H9 (cell line): ENCODE data around the gene OR3A1. TPM values are rescaled to one million over a fixed set of nuclear protein-coding genes. Genes with fewer than 3 reads are reported as not detected.

Experiments used
- DNase-seq: peaks from one replicate; pipeline ENCODE4 v3.0.0-alpha.2; 2017
- H2AFZ ChIP-seq: one replicate; pipeline ENCODE4 v1.6.1; 2013; ENCODE audit warnings: mild to moderate bottlenecking, low read length, control low read depth, moderate library complexity
- H2AK5ac ChIP-seq: 2 replicates; pipeline ENCODE4 v1.6.1; 2013; ENCODE audit warnings: low read length, control low read depth, mixed read lengths; ENCODE audit not compliant: insufficient read length
- H2BK120ac ChIP-seq: one replicate; pipeline ENCODE4 v1.6.1; 2013; ENCODE audit warnings: low read depth, mild to moderate bottlenecking, low read length, control low read depth, inconsistent platforms; ENCODE audit not compliant: poor library complexity, severe bottlenecking
- H2BK12ac ChIP-seq: 2 replicates; pipeline ENCODE4 v1.6.1; 2013; ENCODE audit warnings: low read length, control low read depth, mixed read lengths, low read depth; ENCODE audit not compliant: insufficient read length
- H2BK15ac ChIP-seq: 2 replicates; pipeline ENCODE4 v1.6.1; 2013; ENCODE audit warnings: low read depth, low read length, control low read depth
- H2BK20ac ChIP-seq: one replicate; pipeline ENCODE4 v1.6.1; 2013; ENCODE audit warnings: low read depth, mild to moderate bottlenecking, low read length, control low read depth, inconsistent platforms; ENCODE audit not compliant: poor library complexity, severe bottlenecking
- H2BK5ac ChIP-seq: 2 replicates; pipeline ENCODE4 v1.6.1; 2013; ENCODE audit warnings: low read length, control low read depth, mixed read lengths; ENCODE audit not compliant: insufficient read length
- H3K14ac ChIP-seq: 2 replicates; pipeline ENCODE4 v1.6.1; 2013; ENCODE audit warnings: low read length, control low read depth; ENCODE audit not compliant: insufficient read depth
- H3K18ac ChIP-seq: 2 replicates; pipeline ENCODE4 v1.6.1; 2013; ENCODE audit warnings: low read depth, mild to moderate bottlenecking, mixed read lengths, low read length, control low read depth; ENCODE audit not compliant: insufficient read length
- H3K23ac ChIP-seq: 2 replicates; pipeline ENCODE4 v1.6.1; 2013; ENCODE audit warnings: low read length, control low read depth, mixed read lengths, low read depth; ENCODE audit not compliant: insufficient read length
- H3K23me2 ChIP-seq: 2 replicates; pipeline ENCODE4 v1.6.1; 2013; ENCODE audit warnings: low read depth, mild to moderate bottlenecking, mixed read lengths, low read length, control low read depth; ENCODE audit not compliant: insufficient read length, poor library complexity, severe bottlenecking
- H3K27ac ChIP-seq: 2 replicates; pipeline ENCODE4 v1.5.1; 2013; ENCODE audit warnings: low read length, control low read depth, mixed read lengths, low read depth; ENCODE audit not compliant: insufficient read length
- H3K27me3 ChIP-seq: 2 replicates; pipeline ENCODE4 v1.6.1; 2013; ENCODE audit warnings: low read length, control low read depth, inconsistent platforms; ENCODE audit not compliant: insufficient read depth
- H3K4ac ChIP-seq: 2 replicates; pipeline ENCODE4 v1.6.1; 2013; ENCODE audit warnings: low read depth, mild to moderate bottlenecking, control low read depth, inconsistent platforms, low read length, moderate library complexity
- H3K4me1 ChIP-seq: 2 replicates; pipeline ENCODE4 v1.6.1; 2013; ENCODE audit warnings: low read length, control low read depth, inconsistent platforms; ENCODE audit not compliant: insufficient read depth
- H3K4me2 ChIP-seq: 2 replicates; pipeline ENCODE4 v1.6.1; 2013; ENCODE audit warnings: low read length, control low read depth, mixed read lengths; ENCODE audit not compliant: insufficient read length, insufficient read depth
- H3K56ac ChIP-seq: 2 replicates; pipeline ENCODE4 v1.6.1; 2013; ENCODE audit warnings: low read depth, mild to moderate bottlenecking, mixed read lengths, low read length, control low read depth; ENCODE audit not compliant: insufficient read length
- H3K79me1 ChIP-seq: 2 replicates; pipeline ENCODE4 v1.6.1; 2013; ENCODE audit warnings: low read depth, mild to moderate bottlenecking, moderate library complexity, low read length, control low read depth, inconsistent platforms; ENCODE audit not compliant: insufficient read depth, poor library complexity, severe bottlenecking
- H3K79me2 ChIP-seq: 2 replicates; pipeline ENCODE4 v1.6.1; 2013; ENCODE audit warnings: low read length, control low read depth, inconsistent platforms; ENCODE audit not compliant: insufficient read depth
- H3K9ac ChIP-seq: 2 replicates; pipeline ENCODE4 v1.6.1; 2013; ENCODE audit warnings: low read length, control low read depth, mixed read lengths; ENCODE audit not compliant: insufficient read length; ENCODE audit errors: extremely low read depth
- H3K9me3 ChIP-seq: one replicate; pipeline ENCODE4 v1.6.1; 2013; ENCODE audit warnings: low read depth, low read length, inconsistent platforms; ENCODE audit not compliant: control insufficient read depth
- H3T11ph ChIP-seq: one replicate; pipeline ENCODE4 v1.6.1; 2013; ENCODE audit warnings: mild to moderate bottlenecking, low read length, control low read depth, inconsistent platforms
- H4K20me1 ChIP-seq: one replicate; pipeline ENCODE4 v1.6.1; 2013; ENCODE audit not compliant: control insufficient read depth, insufficient read length, insufficient read depth
- H4K5ac ChIP-seq: 2 replicates; pipeline ENCODE4 v1.6.1; 2013; ENCODE audit warnings: low read depth, mild to moderate bottlenecking, mixed read lengths, low read length, control low read depth; ENCODE audit not compliant: insufficient read length
- H4K8ac ChIP-seq: replicated peaks from 2 replicates; pipeline ENCODE4 v1.6.1; 2013; ENCODE audit warnings: low read length, control low read depth, mixed read lengths, low read depth; ENCODE audit not compliant: insufficient read length
- H4K91ac ChIP-seq: 2 replicates; pipeline ENCODE4 v1.6.1; 2013; ENCODE audit warnings: low read depth, mild to moderate bottlenecking, moderate library complexity, mixed read lengths, low read length, control low read depth; ENCODE audit not compliant: insufficient read length
- H3K27ac Mint-ChIP-seq, 3 experiments: 2 replicates in 2 of 3; 3 replicates in 1 of 3; pipeline ENCODE4 v1.8.0; 2020 to 2021; ENCODE audit warnings: mixed read lengths in 3 of 3, mild to moderate bottlenecking in 1 of 3, moderate library complexity in 1 of 3
- H3K27me3 Mint-ChIP-seq: 2 replicates; pipeline ENCODE4 v1.8.0; 2021; ENCODE audit warnings: low read depth, mild to moderate bottlenecking, moderate library complexity, mixed read lengths
- H3K36me3 Mint-ChIP-seq, 3 experiments: 2 replicates in 2 of 3; 3 replicates in 1 of 3; pipeline ENCODE4 v1.8.0; 2020 to 2021; ENCODE audit warnings: low read depth in 3 of 3, mixed read lengths in 3 of 3; ENCODE audit not compliant: insufficient read depth in 1 of 3
- H3K4me1 Mint-ChIP-seq, 2 experiments: 2 replicates each; pipeline ENCODE4 v1.8.0; 2020; ENCODE audit warnings: mixed read lengths in 2 of 2
- H3K4me3 Mint-ChIP-seq, 2 experiments: 2 replicates in 1 of 2; 3 replicates in 1 of 2; pipeline ENCODE4 v1.8.0; 2020 to 2021; ENCODE audit warnings: mild to moderate bottlenecking in 2 of 2, mixed read lengths in 2 of 2, moderate library complexity in 1 of 2
- H3K9me3 Mint-ChIP-seq, 2 experiments: 2 replicates in 1 of 2; 3 replicates in 1 of 2; pipeline ENCODE4 v1.8.0; 2020; ENCODE audit warnings: mild to moderate bottlenecking in 2 of 2, mixed read lengths in 2 of 2, moderate library complexity in 1 of 2
- CTCF ChIP-seq: fragments of 200-600 bp; sonication (generic); conservative IDR thresholded peaks from 3 replicates; pipeline ENCODE4 v1.8.0; 2021; ENCODE audit warnings: antibody characterized with exemption, mild to moderate bottlenecking
- WGBS: extraction: QIAGEN DNeasy Blood & Tissue Kit; methylation state at CpG from one replicate; pipeline ENCODE4 v1.1.7; 2013; ENCODE audit warnings: missing lambda C conversion rate, low lambda C conversion rate, mixed read lengths; ENCODE audit not compliant: insufficient read length; ENCODE audit errors: extremely low coverage; 5-methylcytosine and 5-hydroxymethylcytosine counted together
- total RNA-seq: library from RNA; stranded (reverse); gene quantifications from 2 replicates; pipeline ENCODE4 v1.2.1, GENCODE V29; 2021

The OR3A1 gene
- total RNA-seq, 1 experiment from 2014 or later, result not detected

GRCh38 chr17:3276126-3276525 lies 22.0 kb downstream of the OR3A1 start:
- Histone ChIP-seq H2AFZ (no peak overlapping the region), H3K4ac (no peak overlapping the region), H3K23ac (no peak overlapping the region), H2BK15ac (no peak overlapping the region), H4K8ac (no peak overlapping the region), H2AK5ac (no peak overlapping the region), H4K91ac (no peak overlapping the region), H3K27ac (no peak overlapping the region), H3K18ac (no peak overlapping the region), H3K9ac (no peak overlapping the region), H3K79me1 (no peaks in the 10 kb centered on the region), H3K79me2 (no peaks in the 10 kb centered on the region), H3T11ph (no peak overlapping the region), H3K56ac (no peak overlapping the region), H2BK5ac (no peak overlapping the region), H4K20me1 (no peaks in the 10 kb centered on the region), H3K27me3 (no peaks in the 10 kb centered on the region), H4K5ac (no peak overlapping the region), H3K14ac (no peak overlapping the region), H3K4me1 (no peaks in the 10 kb centered on the region), H3K23me2 (no peaks in the 10 kb centered on the region), H3K9me3 (peaks cover 46% of the 10 kb centered on the region), H3K4me2 (no peak overlapping the region), H2BK20ac (no peak overlapping the region), H2BK12ac (no peak overlapping the region), H2BK120ac (no peak overlapping the region)
- no peak for DNase-seq
- no peaks in the 10 kb centered on the region for H3K4me1 Mint-ChIP-seq
- H3K36me3 Mint-ChIP-seq, result peaks cover 1 to 25% (median 7%) of the 10 kb centered on the region in 3 experiments; a peak in 4 of 7 replicates
- WGBS, result no CpG with 5 or more reads among the region's 4 CpGs
- TF ChIP-seq CTCF, result no peak
- H3K4me3 Mint-ChIP-seq, result no peak overlapping the region
- H3K27ac Mint-ChIP-seq, result no peak overlapping the region
- H3K9me3 Mint-ChIP-seq, result peaks cover 47 to 67% of the 10 kb centered on the region in 2 experiments
- H3K27me3 Mint-ChIP-seq, result no peaks in the 10 kb centered on the region; the same call in 1 of the 2 replicates
